Ishikawa (cell line): Measurements from ENCODE around the gene PDCD1.

ENCODE experiments used
- CEBPB ChIP-seq: IDR thresholded peaks from 2 replicates; pipeline ENCODE4 v1.6.1; 2012
- EGR1 ChIP-seq: IDR thresholded peaks from 2 replicates; pipeline ENCODE4 v1.6.1; 2012
- EP300 ChIP-seq: IDR thresholded peaks from 2 replicates; pipeline ENCODE4 v1.6.1; 2012; ENCODE audit warnings: borderline replicate concordance
- MAX ChIP-seq: IDR thresholded peaks from 2 replicates; pipeline ENCODE4 v1.6.1; 2012
- NFIC ChIP-seq: IDR thresholded peaks from 2 replicates; pipeline ENCODE4 v1.6.1; 2012
- RAD21 ChIP-seq: IDR thresholded peaks from 2 replicates; pipeline ENCODE4 v1.6.1; 2012; ENCODE audit warnings: low read depth
- TAF1 ChIP-seq: IDR thresholded peaks from 2 replicates; pipeline ENCODE4 v1.6.1; 2012; ENCODE audit warnings: low read depth, mild to moderate bottlenecking
- TCF12 ChIP-seq: IDR thresholded peaks from 2 replicates; pipeline ENCODE4 v1.6.1; 2012; ENCODE audit warnings: low read depth
- TEAD4 ChIP-seq: IDR thresholded peaks from 2 replicates; pipeline ENCODE4 v1.6.1; 2012

- TF ChIP-seq EP300 = no peak
- no peak for TF ChIP-seq TCF12
- no peak for TF ChIP-seq TEAD4
- no peak for TF ChIP-seq RAD21
- no peak for TF ChIP-seq CEBPB
- no peak for TF ChIP-seq NFIC
- TF ChIP-seq MAX = no peak
- TF ChIP-seq EGR1 = no peak
- no peak for TF ChIP-seq TAF1
Measured at GRCh38 chr2:241893265-241893664, 34.6 kb upstream of the PDCD1 start.
